Osteoblast (primary cell): ENCODE measurements around the gene KCNS3. TPM values are rescaled to one million over a fixed set of nuclear protein-coding genes. Genes with fewer than 3 reads are reported as not detected.
A peak's percentile ranks its signal among the peaks of the same experiment; 100 is the strongest.

ENCODE experiments used
- DNase-seq: peaks from one replicate; pipeline ENCODE4 v3.0.0; 2011; ENCODE audit warnings: low spot score, mixed read lengths; ENCODE audit not compliant: insufficient read length; ENCODE audit errors: missing footprints
- H2AFZ ChIP-seq: 2 replicates; pipeline ENCODE4 v1.6.0; 2011; ENCODE audit warnings: mild to moderate bottlenecking, low read length
- H3K27ac ChIP-seq: 2 replicates; pipeline ENCODE4 v1.5.1; 2011; ENCODE audit warnings: mild to moderate bottlenecking, low read depth, low read length, moderate library complexity
- H3K27me3 ChIP-seq: 2 replicates; pipeline ENCODE4 v1.6.0; 2012; ENCODE audit warnings: mild to moderate bottlenecking, control low read depth, inconsistent platforms, low read length, moderate library complexity; ENCODE audit not compliant: insufficient read depth
- H3K36me3 ChIP-seq: 2 replicates; pipeline ENCODE4 v1.5.1; 2011; ENCODE audit warnings: mild to moderate bottlenecking, low read length, control low read depth, moderate library complexity; ENCODE audit not compliant: insufficient read depth
- H3K4me1 ChIP-seq: 2 replicates; pipeline ENCODE4 v1.5.1; 2011; ENCODE audit warnings: mild to moderate bottlenecking, low read length, control low read depth, moderate library complexity; ENCODE audit not compliant: insufficient read depth
- H3K4me2 ChIP-seq: 2 replicates; pipeline ENCODE4 v1.6.0; 2011; ENCODE audit warnings: mild to moderate bottlenecking, low read length; ENCODE audit not compliant: insufficient read depth
- H3K4me3 ChIP-seq: fragments of 200-600 bp; sonication (generic); 3 replicates; pipeline ENCODE4 v1.5.1; 2012; ENCODE audit warnings: mild to moderate bottlenecking, low read length, inconsistent platforms; ENCODE audit not compliant: insufficient read depth
- H3K79me2 ChIP-seq: 2 replicates; pipeline ENCODE4 v1.6.0; 2012; ENCODE audit warnings: mild to moderate bottlenecking, low read length, control low read depth, inconsistent platforms; ENCODE audit not compliant: insufficient read depth
- H3K9me3 ChIP-seq: 2 replicates; pipeline ENCODE4 v1.5.1; 2011; ENCODE audit warnings: low read depth, low read length, control low read depth
- H4K20me1 ChIP-seq: 2 replicates; pipeline ENCODE4 v1.6.0; 2012; ENCODE audit warnings: mild to moderate bottlenecking, low read length, control low read depth; ENCODE audit not compliant: insufficient read depth
- CTCF ChIP-seq: IDR thresholded peaks from 2 replicates; pipeline ENCODE4 v1.5.1; 2011; ENCODE audit warnings: mild to moderate bottlenecking, low read depth, low read length, moderate library complexity; ENCODE audit errors: extremely low read depth
- total RNA-seq: library from RNA; depleted of rRNA; stranded (reverse); fragments of >200 nt; gene quantifications from 2 replicates; pipeline ENCODE4 v1.2.3, GENCODE V29; 2012

Gene KCNS3
- total RNA-seq, 1 donor, result 1.8 TPM

- H3K27me3 ChIP-seq, result no peaks in the 10 kb centered on the region
- no peak overlapping the region for H3K27ac ChIP-seq
- DNase-seq, result no peak
- no peak overlapping the region for H3K4me2 ChIP-seq
- H3K4me1 ChIP-seq, result no peaks in the 10 kb centered on the region
- no peak for TF ChIP-seq CTCF
- no peaks in the 10 kb centered on the region for H4K20me1 ChIP-seq
- H2AFZ ChIP-seq, result no peak overlapping the region
- no peaks in the 10 kb centered on the region for H3K79me2 ChIP-seq
- H3K4me3 ChIP-seq, result no peak overlapping the region
- H3K36me3 ChIP-seq, result no peaks in the 10 kb centered on the region
- H3K9me3 ChIP-seq, result no peaks in the 10 kb centered on the region
Measured at GRCh38 chr2:17918789-17919188, 40.3 kb downstream of the KCNS3 start.

- no peak overlapping the region for H2AFZ ChIP-seq
- H3K79me2 ChIP-seq, result no peaks in the 10 kb centered on the region
- H4K20me1 ChIP-seq, result no peaks in the 10 kb centered on the region
- no peak for DNase-seq
- no peak overlapping the region for H3K4me3 ChIP-seq
- no peaks in the 10 kb centered on the region for H3K27me3 ChIP-seq
- no peak overlapping the region for H3K4me2 ChIP-seq
- TF ChIP-seq CTCF, result no peak
- peaks cover 13% of the 10 kb centered on the region for H3K4me1 ChIP-seq
- H3K9me3 ChIP-seq, result no peaks in the 10 kb centered on the region
- no peaks in the 10 kb centered on the region for H3K36me3 ChIP-seq
- H3K27ac ChIP-seq, result no peak overlapping the region
Measured at GRCh38 chr2:17930773-17931172, 52.3 kb downstream of the KCNS3 start.

GRCh38 chr2:17933256-17933655 is 54.8 kb downstream of the KCNS3 start:
- H3K27ac ChIP-seq, result no peak overlapping the region
- H3K27me3 ChIP-seq, result no peaks in the 10 kb centered on the region
- H4K20me1 ChIP-seq, result no peaks in the 10 kb centered on the region
- H3K4me1 ChIP-seq, result peaks cover 13% of the 10 kb centered on the region
- H3K4me2 ChIP-seq, result no peak overlapping the region
- DNase-seq, result no peak
- H3K36me3 ChIP-seq, result no peaks in the 10 kb centered on the region
- H3K4me3 ChIP-seq, result no peak overlapping the region
- no peaks in the 10 kb centered on the region for H3K9me3 ChIP-seq
- no peak for TF ChIP-seq CTCF
- H2AFZ ChIP-seq, result no peak overlapping the region
- H3K79me2 ChIP-seq, result no peaks in the 10 kb centered on the region

GRCh38 chr2:17934721-17935120 is 56.3 kb downstream of the KCNS3 start:
- H3K4me2 ChIP-seq, result peak overlapping the region; percentile 11
- H3K36me3 ChIP-seq, result no peaks in the 10 kb centered on the region
- peak overlapping the region; percentile 95 for H2AFZ ChIP-seq
- TF ChIP-seq CTCF, result no peak
- H3K27ac ChIP-seq, result peak overlapping the region; percentile 24
- peak; percentile 92 for DNase-seq
- H3K27me3 ChIP-seq, result no peaks in the 10 kb centered on the region
- peaks cover 13% of the 10 kb centered on the region for H3K4me1 ChIP-seq
- H4K20me1 ChIP-seq, result no peaks in the 10 kb centered on the region
- no peaks in the 10 kb centered on the region for H3K79me2 ChIP-seq
- H3K4me3 ChIP-seq, result no peak overlapping the region
- no peaks in the 10 kb centered on the region for H3K9me3 ChIP-seq
